Measurements from ENCODE around the gene ACTG2. TPM values are rescaled to one million over a fixed set of nuclear protein-coding genes. Genes with fewer than 3 reads are reported as not detected.

Gene ACTG2
- total and polyA plus RNA-seq, 10 of the 15 experiments (the other 5 are each of a cell fraction or from before 2014, with no cell fraction given): 0.06 to 0.97 (median 0.12) TPM; not detected in 7

DNA sequence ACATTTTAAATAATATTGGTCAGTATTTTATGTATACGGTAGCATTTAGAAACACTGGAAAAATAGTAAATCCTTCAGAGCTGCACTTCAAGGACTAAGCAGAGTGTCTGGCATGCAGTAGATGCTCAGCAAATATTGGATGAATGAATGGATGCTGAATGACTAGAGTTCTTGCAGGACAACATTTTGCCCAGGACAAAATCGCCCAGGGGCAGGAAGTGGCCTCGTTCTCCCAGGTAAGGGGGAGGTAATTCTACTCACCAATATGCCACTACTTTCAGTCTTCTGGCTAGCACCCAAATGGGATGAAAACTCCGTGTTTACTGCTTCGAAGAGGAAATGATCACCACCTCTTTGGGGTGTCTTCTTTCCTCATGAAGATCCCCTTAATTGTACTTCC is 29.9 kb downstream of the ACTG2 start (continued):
- TF ChIP-seq, protein P1, sequence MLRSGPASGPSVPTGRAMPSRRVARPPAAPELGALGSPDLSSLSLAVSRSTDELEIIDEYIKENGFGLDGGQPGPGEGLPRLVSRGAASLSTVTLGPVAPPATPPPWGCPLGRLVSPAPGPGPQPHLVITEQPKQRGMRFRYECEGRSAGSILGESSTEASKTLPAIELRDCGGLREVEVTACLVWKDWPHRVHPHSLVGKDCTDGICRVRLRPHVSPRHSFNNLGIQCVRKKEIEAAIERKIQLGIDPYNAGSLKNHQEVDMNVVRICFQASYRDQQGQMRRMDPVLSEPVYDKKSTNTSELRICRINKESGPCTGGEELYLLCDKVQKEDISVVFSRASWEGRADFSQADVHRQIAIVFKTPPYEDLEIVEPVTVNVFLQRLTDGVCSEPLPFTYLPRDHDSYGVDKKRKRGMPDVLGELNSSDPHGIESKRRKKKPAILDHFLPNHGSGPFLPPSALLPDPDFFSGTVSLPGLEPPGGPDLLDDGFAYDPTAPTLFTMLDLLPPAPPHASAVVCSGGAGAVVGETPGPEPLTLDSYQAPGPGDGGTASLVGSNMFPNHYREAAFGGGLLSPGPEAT (IDR thresholded peaks at IDR 0.05; ENCODE audit: low read depth): no peak
- TF ChIP-seq JUNB (IDR thresholded peaks at IDR 0.05): no peak
- TF ChIP-seq TARDBP (IDR thresholded peaks at IDR 0.05; ENCODE audit: borderline replicate concordance): no peak
- no peak for TF ChIP-seq HDGF (IDR thresholded peaks at IDR 0.05)
- TF ChIP-seq CHD4 (IDR thresholded peaks at IDR 0.05): no peak
- no peak for TF ChIP-seq RFX5 (IDR thresholded peaks at IDR 0.05; ENCODE audit: low read depth, low read length)
- no peak for TF ChIP-seq EED (IDR thresholded peaks at IDR 0.05; ENCODE audit: low read depth)
- TF ChIP-seq SP1 (IDR thresholded peaks at IDR 0.05; ENCODE audit: low read depth, low read length): no peak
- no peak for TF ChIP-seq SMAD1 (IDR thresholded peaks at IDR 0.05; ENCODE audit: low read depth, partially characterized antibody)

DNA sequence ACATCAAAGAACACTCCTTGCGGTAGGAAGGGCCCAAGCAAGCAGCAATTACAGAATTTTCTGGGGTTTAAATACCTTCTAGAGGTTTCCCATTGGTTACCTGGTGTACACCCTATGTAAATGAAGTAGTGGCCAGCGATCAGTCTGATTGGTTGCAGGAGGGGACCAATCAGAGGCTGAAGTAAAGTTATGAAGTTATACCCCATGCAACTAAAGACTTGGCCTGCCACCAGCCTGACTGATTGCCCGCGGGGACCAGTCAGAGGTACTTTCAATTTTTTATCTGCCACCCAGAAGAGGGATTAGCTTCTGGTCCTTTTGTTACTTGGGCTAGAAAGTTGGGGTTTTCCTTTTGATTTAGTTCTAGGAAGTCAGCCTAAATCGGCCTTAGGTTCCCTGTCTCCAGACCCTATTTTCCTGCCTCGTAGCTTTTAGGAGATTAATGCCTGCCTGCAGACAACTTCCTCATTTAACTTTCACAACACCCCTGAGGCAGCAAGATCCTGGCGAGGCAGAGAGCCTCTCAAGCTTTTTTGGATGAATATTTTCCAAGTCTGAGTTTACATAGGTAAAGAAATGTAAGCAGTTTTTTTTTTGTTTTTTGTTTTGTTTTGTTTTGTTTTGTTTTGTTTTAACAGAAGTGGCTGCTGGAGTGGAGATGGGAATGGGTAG is 32.4 kb downstream of the ACTG2 start:
- peaks cover 1% of the 10 kb centered on the region; the same call in 1 of the 3 replicates for H3K9me3 ChIP-seq (replicated peaks; ENCODE audit: control insufficient read depth, insufficient read depth, low read length)
- no peaks in the 10 kb centered on the region for H3K27me3 ChIP-seq (replicated peaks in 1 of 2; ENCODE audit: control insufficient read depth in 2 of 2, insufficient read depth in 2 of 2, low read length in 1 of 2)
- FAIRE-seq (no peak), ATAC-seq (no peak), DNase-seq (ENCODE audit: low read depth, low spot score) (no peak)
- ChIA-PET CTCF (interaction anchor here (0.6 to 1.6 kb wide), 4 partner anchors 18 to 225 kb away, joined by 3 to 7 read pairs (median 4); no protein-coding TSS in a partner anchor), RAD21 (ENCODE audit: unreplicated experiment) (interaction anchor here (0.7 to 2.0 kb wide), 2 partner anchors 17 to 23 kb away, joined by 3 to 6 read pairs; no protein-coding TSS in a partner anchor), SMC1A (ENCODE audit: uncharacterized antibody, unreplicated experiment) (interaction anchor here (0.6 to 1.5 kb wide), 6 partner anchors 12 to 606 kb away, joined by 3 to 6 read pairs (median 4); no protein-coding TSS in a partner anchor), POLR2A (interaction anchor here (0.7 to 0.8 kb wide), 2 partner anchors 45 to 55 kb away, joined by 3 to 4 read pairs; no protein-coding TSS in a partner anchor)
- 72% methylated on average over 7 of the region's 7 CpGs for WGBS (ENCODE audit: insufficient coverage, insufficient replicate concordance, low lambda C conversion rate, missing lambda C conversion rate)
- H2AFZ ChIP-seq (ENCODE audit: control insufficient read depth, low read depth, low read length): no peak overlapping the region
- peaks cover 0 to 7% of the 10 kb centered on the region in 2 experiments; a peak in 1 of 4 replicates for H3K36me3 ChIP-seq (ENCODE audit: control insufficient read depth in 2 of 2, insufficient read depth in 2 of 2, low read length in 1 of 2)
- intact Hi-C loops (cut with micrococcal nuclease; ENCODE audit: unreplicated experiment) (no loop called here), in situ Hi-C loops (cut with MboI) (no loop called here)
- H3K4me2 ChIP-seq (ENCODE audit: control insufficient read depth, insufficient read depth): no peak overlapping the region
- H3K4me1 ChIP-seq (ENCODE audit: control insufficient read depth, insufficient read depth, low read length): peaks cover 19% of the 10 kb centered on the region
- no peak overlapping the region for H3K4me3 ChIP-seq
- H3K27ac ChIP-seq (ENCODE audit: control insufficient read depth, insufficient read depth): no peak overlapping the region
- peaks cover 38% of the 10 kb centered on the region for H3K79me2 ChIP-seq (ENCODE audit: control insufficient read depth, insufficient read depth, low read length)
- no peaks in the 10 kb centered on the region for H4K20me1 ChIP-seq (ENCODE audit: control insufficient read depth, insufficient read depth)
- H3K9ac ChIP-seq (ENCODE audit: control insufficient read depth, insufficient read depth, low read length): no peak overlapping the region
- TF ChIP-seq SIX5 (IDR thresholded peaks at IDR 0.05; ENCODE audit: low read depth, low read length, severe bottlenecking) (no peak), BACH1 (IDR thresholded peaks at IDR 0.05; ENCODE audit: borderline replicate concordance) (no peak), NFYB (IDR thresholded peaks at IDR 0.05; ENCODE audit: insufficient read depth, low read depth, low read length) (0 out of 2 replicates have a peak, but pooled peaks have one; percentile 7)
- BruUV-seq (replicated peaks): no TSS peak
